ENCODE data around the gene ACTL6B. TPM values are rescaled to one million over a fixed set of nuclear protein-coding genes. Genes with fewer than 3 reads are reported as not detected.

ACTL6B gene
- total and polyA plus RNA-seq, 9 of the 15 experiments (the other 6 are each of a cell fraction or from before 2014, with no cell fraction given), result not detected

DNA sequence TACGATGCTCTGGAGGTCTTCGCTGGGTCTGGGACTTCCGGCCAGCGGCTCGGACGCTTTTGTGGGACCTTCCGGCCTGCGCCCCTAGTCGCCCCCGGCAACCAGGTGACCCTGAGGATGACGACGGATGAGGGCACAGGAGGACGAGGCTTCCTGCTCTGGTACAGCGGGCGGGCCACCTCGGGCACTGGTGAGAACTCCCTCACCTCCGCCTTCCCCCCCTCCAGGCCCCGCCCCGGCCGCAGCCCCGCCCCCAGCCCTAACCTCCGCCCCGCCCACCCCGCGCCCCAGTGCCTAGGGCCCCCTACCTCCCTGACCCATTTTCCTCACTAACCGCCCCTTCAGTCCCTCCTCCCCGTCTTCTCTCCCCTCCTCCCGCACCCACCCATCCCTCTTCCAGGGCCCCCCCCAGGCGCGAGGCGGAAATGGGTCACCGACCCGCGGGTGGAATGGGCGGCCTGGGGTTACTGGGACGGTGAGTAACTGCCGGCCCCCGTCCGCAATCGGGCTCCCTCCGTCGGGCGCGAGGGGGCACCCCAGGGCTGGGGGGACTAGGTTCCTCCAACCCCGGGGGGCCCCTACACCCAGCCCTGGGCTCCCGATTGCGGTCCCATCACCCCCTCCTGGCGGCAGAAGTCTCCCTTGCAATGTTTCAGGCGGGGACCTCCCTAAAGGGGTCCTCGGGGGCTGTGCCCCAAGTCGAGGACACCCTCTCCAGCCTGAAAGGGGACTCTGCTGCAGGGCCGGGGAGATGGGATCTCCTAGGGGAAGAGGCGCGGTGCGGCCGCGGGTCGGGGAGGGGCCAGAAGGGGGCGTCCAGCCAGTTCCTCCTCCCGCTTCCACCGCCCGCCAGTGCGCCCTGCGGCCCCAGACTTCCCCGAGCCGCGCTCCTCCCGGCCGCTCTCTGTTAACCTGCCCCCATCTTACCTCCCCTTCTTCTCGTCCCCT is 51.9 kb downstream of the ACTL6B start (continued):
- TF ChIP-seq POLR3G (IDR thresholded peaks at IDR 0.05; ENCODE audit: extremely low read depth, insufficient read length, insufficient replicate concordance) (no peak), HNRNPL (IDR thresholded peaks at IDR 0.05; ENCODE audit: low read depth, low read length) (peak; percentile 33; the same call in 1 of the 2 replicates), ZNF780A (CRISPR knock-in tag; IDR thresholded peaks at IDR 0.05) (no peak), ZNF785 (CRISPR knock-in tag; IDR thresholded peaks at IDR 0.05) (no peak), ATF7 (IDR thresholded peaks at IDR 0.05) (peak; percentile 81), MCM3 (IDR thresholded peaks at IDR 0.05) (no peak), NR2C2 (CRISPR knock-in tag; IDR thresholded peaks at IDR 0.05) (no peak), NR2C2 (tag; IDR thresholded peaks at IDR 0.05) (no peak), PPARD (CRISPR knock-in tag; IDR thresholded peaks at IDR 0.05) (no peak), HOMEZ (CRISPR knock-in tag; IDR thresholded peaks at IDR 0.05) (no peak), HIVEP1 (CRISPR knock-in tag; IDR thresholded peaks at IDR 0.05) (no peak), MAZ (CRISPR knock-in tag; conservative IDR thresholded peaks at IDR 0.05 in 1 of 2, IDR thresholded peaks at IDR 0.05 in 1 of 2) (peak; percentile 94 to 95), CHCHD3 (CRISPR knock-in tag; IDR thresholded peaks at IDR 0.05) (no peak), TAL1 (IDR thresholded peaks at IDR 0.05) (peak; percentile 15; the same call in 1 of the 2 replicates), CBFA2T3 (IDR thresholded peaks at IDR 0.05) (no peak)
- TF ChIP-seq, protein P1, sequence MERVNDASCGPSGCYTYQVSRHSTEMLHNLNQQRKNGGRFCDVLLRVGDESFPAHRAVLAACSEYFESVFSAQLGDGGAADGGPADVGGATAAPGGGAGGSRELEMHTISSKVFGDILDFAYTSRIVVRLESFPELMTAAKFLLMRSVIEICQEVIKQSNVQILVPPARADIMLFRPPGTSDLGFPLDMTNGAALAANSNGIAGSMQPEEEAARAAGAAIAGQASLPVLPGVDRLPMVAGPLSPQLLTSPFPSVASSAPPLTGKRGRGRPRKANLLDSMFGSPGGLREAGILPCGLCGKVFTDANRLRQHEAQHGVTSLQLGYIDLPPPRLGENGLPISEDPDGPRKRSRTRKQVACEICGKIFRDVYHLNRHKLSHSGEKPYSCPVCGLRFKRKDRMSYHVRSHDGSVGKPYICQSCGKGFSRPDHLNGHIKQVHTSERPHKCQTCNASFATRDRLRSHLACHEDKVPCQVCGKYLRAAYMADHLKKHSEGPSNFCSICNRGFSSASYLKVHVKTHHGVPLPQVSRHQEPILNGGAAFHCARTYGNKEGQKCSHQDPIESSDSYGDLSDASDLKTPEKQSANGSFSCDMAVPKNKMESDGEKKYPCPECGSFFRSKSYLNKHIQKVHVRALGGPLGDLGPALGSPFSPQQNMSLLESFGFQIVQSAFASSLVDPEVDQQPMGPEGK (CRISPR knock-in tag; IDR thresholded peaks at IDR 0.05; ENCODE audit: borderline replicate concordance), result peak; percentile 53; the same call in 1 of the 2 replicates
- TF ChIP-seq, protein P2, sequence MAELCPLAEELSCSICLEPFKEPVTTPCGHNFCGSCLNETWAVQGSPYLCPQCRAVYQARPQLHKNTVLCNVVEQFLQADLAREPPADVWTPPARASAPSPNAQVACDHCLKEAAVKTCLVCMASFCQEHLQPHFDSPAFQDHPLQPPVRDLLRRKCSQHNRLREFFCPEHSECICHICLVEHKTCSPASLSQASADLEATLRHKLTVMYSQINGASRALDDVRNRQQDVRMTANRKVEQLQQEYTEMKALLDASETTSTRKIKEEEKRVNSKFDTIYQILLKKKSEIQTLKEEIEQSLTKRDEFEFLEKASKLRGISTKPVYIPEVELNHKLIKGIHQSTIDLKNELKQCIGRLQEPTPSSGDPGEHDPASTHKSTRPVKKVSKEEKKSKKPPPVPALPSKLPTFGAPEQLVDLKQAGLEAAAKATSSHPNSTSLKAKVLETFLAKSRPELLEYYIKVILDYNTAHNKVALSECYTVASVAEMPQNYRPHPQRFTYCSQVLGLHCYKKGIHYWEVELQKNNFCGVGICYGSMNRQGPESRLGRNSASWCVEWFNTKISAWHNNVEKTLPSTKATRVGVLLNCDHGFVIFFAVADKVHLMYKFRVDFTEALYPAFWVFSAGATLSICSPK (IDR thresholded peaks at IDR 0.05; ENCODE audit: borderline replicate concordance), result no peak
- TF ChIP-seq, protein P3, sequence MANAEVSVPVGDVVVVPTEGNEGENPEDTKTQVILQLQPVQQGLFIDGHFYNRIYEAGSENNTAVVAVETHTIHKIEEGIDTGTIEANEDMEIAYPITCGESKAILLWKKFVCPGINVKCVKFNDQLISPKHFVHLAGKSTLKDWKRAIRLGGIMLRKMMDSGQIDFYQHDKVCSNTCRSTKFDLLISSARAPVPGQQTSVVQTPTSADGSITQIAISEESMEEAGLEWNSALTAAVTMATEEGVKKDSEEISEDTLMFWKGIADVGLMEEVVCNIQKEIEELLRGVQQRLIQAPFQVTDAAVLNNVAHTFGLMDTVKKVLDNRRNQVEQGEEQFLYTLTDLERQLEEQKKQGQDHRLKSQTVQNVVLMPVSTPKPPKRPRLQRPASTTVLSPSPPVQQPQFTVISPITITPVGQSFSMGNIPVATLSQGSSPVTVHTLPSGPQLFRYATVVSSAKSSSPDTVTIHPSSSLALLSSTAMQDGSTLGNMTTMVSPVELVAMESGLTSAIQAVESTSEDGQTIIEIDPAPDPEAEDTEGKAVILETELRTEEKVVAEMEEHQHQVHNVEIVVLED (CRISPR knock-in tag; IDR thresholded peaks at IDR 0.05), result no peak
- TF ChIP-seq, protein P4, sequence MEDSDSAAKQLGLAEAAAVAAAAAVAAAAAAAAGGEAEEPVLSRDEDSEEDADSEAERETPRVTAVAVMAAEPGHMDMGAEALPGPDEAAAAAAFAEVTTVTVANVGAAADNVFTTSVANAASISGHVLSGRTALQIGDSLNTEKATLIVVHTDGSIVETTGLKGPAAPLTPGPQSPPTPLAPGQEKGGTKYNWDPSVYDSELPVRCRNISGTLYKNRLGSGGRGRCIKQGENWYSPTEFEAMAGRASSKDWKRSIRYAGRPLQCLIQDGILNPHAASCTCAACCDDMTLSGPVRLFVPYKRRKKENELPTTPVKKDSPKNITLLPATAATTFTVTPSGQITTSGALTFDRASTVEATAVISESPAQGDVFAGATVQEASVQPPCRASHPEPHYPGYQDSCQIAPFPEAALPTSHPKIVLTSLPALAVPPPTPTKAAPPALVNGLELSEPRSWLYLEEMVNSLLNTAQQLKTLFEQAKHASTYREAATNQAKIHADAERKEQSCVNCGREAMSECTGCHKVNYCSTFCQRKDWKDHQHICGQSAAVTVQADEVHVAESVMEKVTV (CRISPR knock-in tag; IDR thresholded peaks at IDR 0.05), result 0 out of 2 replicates have a peak, but pooled peaks have one; percentile 35

Data from K562 (cell line).